ENCODE data around the gene SLC5A5. TPM values are rescaled to one million over a fixed set of nuclear protein-coding genes. Genes with fewer than 3 reads are reported as not detected.

The SLC5A5 gene
- total RNA-seq, 4 donors from 2014 or later, result not detected

GRCh38 chr19:17836530-17836929 lies 35.2 kb upstream of the SLC5A5 start:
- DNase-seq (ENCODE audit: low spot score in 2 of 2), result no peak

GRCh38 chr19:17837972-17838371 lies 33.8 kb upstream of the SLC5A5 start:
- Histone ChIP-seq H3K27ac (no peak overlapping the region), H3K4me1 (peaks cover 14% of the 10 kb centered on the region), H3K9me3 (no peaks in the 10 kb centered on the region), H3K4me3 (no peak overlapping the region), H3K27me3 (peaks cover 19% of the 10 kb centered on the region), H3K36me3 (peaks cover 4% of the 10 kb centered on the region)
- no peak for TF ChIP-seq POLR2AphosphoS5 (IDR thresholded peaks at IDR 0.05)
- TF ChIP-seq, protein P1, sequence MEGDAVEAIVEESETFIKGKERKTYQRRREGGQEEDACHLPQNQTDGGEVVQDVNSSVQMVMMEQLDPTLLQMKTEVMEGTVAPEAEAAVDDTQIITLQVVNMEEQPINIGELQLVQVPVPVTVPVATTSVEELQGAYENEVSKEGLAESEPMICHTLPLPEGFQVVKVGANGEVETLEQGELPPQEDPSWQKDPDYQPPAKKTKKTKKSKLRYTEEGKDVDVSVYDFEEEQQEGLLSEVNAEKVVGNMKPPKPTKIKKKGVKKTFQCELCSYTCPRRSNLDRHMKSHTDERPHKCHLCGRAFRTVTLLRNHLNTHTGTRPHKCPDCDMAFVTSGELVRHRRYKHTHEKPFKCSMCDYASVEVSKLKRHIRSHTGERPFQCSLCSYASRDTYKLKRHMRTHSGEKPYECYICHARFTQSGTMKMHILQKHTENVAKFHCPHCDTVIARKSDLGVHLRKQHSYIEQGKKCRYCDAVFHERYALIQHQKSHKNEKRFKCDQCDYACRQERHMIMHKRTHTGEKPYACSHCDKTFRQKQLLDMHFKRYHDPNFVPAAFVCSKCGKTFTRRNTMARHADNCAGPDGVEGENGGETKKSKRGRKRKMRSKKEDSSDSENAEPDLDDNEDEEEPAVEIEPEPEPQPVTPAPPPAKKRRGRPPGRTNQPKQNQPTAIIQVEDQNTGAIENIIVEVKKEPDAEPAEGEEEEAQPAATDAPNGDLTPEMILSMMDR (IDR thresholded peaks at IDR 0.05), result no peak
- whole genome bisulfite sequencing, result 96% methylated on average over 7 of the region's 7 CpGs
- no peak for DNase-seq (ENCODE audit: low spot score in 2 of 2)

More at GRCh38 chr19:17836530-17836929, 35.2 kb upstream of the SLC5A5 start:
- Histone ChIP-seq H3K4me3 (no peak overlapping the region), H3K36me3 (peaks cover 4% of the 10 kb centered on the region), H3K27ac (no peak overlapping the region), H3K27me3 (peaks cover 7% of the 10 kb centered on the region), H3K4me1 (peaks cover 2% of the 10 kb centered on the region), H3K9me3 (no peaks in the 10 kb centered on the region)
- TF ChIP-seq POLR2A (IDR thresholded peaks at IDR 0.05) (no peak), POLR2AphosphoS5 (IDR thresholded peaks at IDR 0.05) (no peak)
- WGBS, result 69% methylated on average over 4 of the region's 4 CpGs

- Histone ChIP-seq H3K27me3 (peaks cover 20% of the 10 kb centered on the region), H3K4me3 (no peak overlapping the region), H3K27ac (no peak overlapping the region), H3K36me3 (peaks cover 4% of the 10 kb centered on the region), H3K9me3 (no peaks in the 10 kb centered on the region), H3K4me1 (peaks cover 14% of the 10 kb centered on the region)
- DNase-seq (ENCODE audit: low spot score in 2 of 2), result no peak
- TF ChIP-seq, protein P1 (IDR thresholded peaks at IDR 0.05), result no peak
- TF ChIP-seq EP300 (IDR thresholded peaks at IDR 0.05) (no peak), POLR2A (IDR thresholded peaks at IDR 0.05) (no peak)
- 90% methylated on average over 6 of the region's 6 CpGs for WGBS
Observed at GRCh38 chr19:17840019-17840418, 31.7 kb upstream of the SLC5A5 start.

- Histone ChIP-seq H3K27ac (no peak overlapping the region), H3K4me3 (peak overlapping the region; percentile 26), H3K4me1 (peaks cover 14% of the 10 kb centered on the region), H3K9me3 (no peaks in the 10 kb centered on the region), H3K27me3 (peaks cover 20% of the 10 kb centered on the region), H3K36me3 (peaks cover 4% of the 10 kb centered on the region)
- no peak for TF ChIP-seq POLR2A (IDR thresholded peaks at IDR 0.05)
- TF ChIP-seq, protein P1 (IDR thresholded peaks at IDR 0.05), result no peak
- TF ChIP-seq POLR2AphosphoS5 (IDR thresholded peaks at IDR 0.05), result no peak
- no peak for TF ChIP-seq EP300 (IDR thresholded peaks at IDR 0.05)
- DNase-seq (ENCODE audit: low spot score in 2 of 2), result peak in 1 of 2 donors; percentile 61
- WGBS, result 44% methylated on average over 15 of the region's 30 CpGs
Observed at GRCh38 chr19:17841371-17841809, 30.4 kb upstream of the SLC5A5 start.

DNA sequence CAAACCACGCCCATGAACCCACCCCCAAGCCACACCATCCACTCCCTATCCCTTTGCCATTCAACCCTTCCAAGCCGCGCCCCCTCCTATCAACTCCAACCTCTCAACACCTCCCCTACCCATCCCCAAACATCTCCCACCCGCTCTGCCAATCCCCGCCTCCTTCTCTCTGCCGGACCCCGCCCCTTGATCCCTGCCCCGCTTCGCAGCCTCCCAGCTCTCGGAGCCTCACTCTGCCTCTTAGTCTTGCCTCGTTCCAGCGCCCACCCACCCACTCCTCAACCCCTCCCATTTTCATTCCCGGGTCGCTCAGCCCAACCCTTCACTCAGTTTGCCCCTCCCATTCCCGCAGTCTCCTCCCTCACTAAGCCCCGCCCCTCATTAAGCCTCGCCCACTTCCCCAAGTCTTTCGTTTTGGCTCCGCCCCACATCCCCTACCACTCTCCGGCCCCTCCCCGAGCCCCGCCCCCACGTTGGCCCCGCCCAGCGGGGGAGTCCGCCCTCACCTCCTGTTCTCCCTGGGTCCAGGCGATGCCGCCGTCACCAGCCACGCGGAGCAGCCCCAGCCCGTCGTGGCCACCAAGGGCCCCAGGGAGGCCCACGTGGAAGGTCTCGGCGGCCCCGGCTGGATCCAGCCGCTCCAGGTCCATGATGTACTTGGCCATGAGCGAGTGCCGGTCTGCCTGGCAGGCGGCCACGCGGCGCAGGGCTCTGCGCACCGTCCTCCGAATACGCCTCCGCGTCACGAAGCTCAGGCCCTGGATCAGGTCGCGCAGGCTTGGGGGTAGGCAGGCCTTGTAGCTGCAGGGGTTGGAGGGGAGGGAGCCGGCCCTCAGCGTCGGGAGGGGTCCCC lies 29.7 kb upstream of the SLC5A5 start:
- TF ChIP-seq POLR2A (IDR thresholded peaks at IDR 0.05), result no peak
- peak overlapping the region; percentile 26 for H3K4me3 ChIP-seq
- H3K27me3 ChIP-seq, result peaks cover 20% of the 10 kb centered on the region
- H3K36me3 ChIP-seq, result peaks cover 4% of the 10 kb centered on the region
- H3K9me3 ChIP-seq, result no peaks in the 10 kb centered on the region
- no peak overlapping the region for H3K27ac ChIP-seq
- DNase-seq (ENCODE audit: low spot score in 2 of 2), result peak in 1 of 2 donors; percentile 77
- WGBS, result 18% methylated on average over 32 of the region's 56 CpGs
- peaks cover 15% of the 10 kb centered on the region for H3K4me1 ChIP-seq

GRCh38 chr19:17842663-17843291 lies 29.0 kb upstream of the SLC5A5 start:
- DNase-seq (ENCODE audit: low spot score in 2 of 2), result no peak
- H3K36me3 ChIP-seq, result peaks cover 4% of the 10 kb centered on the region
- no peak overlapping the region for H3K27ac ChIP-seq
- H3K4me3 ChIP-seq, result peak overlapping the region; percentile 26
- TF ChIP-seq EP300 (IDR thresholded peaks at IDR 0.05) (no peak), POLR2A (IDR thresholded peaks at IDR 0.05) (no peak), POLR2AphosphoS5 (IDR thresholded peaks at IDR 0.05) (no peak)
- TF ChIP-seq, protein P1 (IDR thresholded peaks at IDR 0.05), result no peak
- no peaks in the 10 kb centered on the region for H3K9me3 ChIP-seq
- H3K4me1 ChIP-seq, result peaks cover 23% of the 10 kb centered on the region
- H3K27me3 ChIP-seq, result peaks cover 20% of the 10 kb centered on the region
- WGBS, result 61% methylated on average over 12 of the region's 20 CpGs

Measured in suprapubic skin (tissue), 4 donors.